Transverse colon (tissue), 4 donors: Measurements from ENCODE around the gene ZNF597.

Experiments used
- EP300 ChIP-seq: sonication (generic); formaldehyde crosslinking; IDR thresholded peaks from one replicate; pipeline ENCODE4 v1.6.1; 2017; ENCODE audit warnings: antibody characterized with exemption, low read depth
- POLR2A ChIP-seq: fragments of 450-650 bp; IDR thresholded peaks from one replicate; pipeline ENCODE4 v1.6.1; 2016; ENCODE audit warnings: antibody characterized with exemption, mild to moderate bottlenecking, moderate library complexity
- POLR2AphosphoS5 ChIP-seq, 3 donors: sonication (generic); formaldehyde crosslinking; IDR thresholded peaks; one replicate each; pipeline ENCODE4 v1.6.1; 2016; ENCODE audit warnings: antibody characterized with exemption in 3 of 3
- TF ChIP-seq, protein P1 (sequence below), 5 experiments: fragments of 200-600 bp in 3 of 5; fragments of 450-650 bp in 2 of 5; sonication (generic) in 3 of 5; IDR thresholded peaks; 1 replicate in 2 of 5; 2 replicates in 3 of 5; pipeline ENCODE4 v1.5.1; 2016 to 2017; ENCODE audit warnings: antibody characterized with exemption in 5 of 5, inconsistent platforms in 3 of 5, mild to moderate bottlenecking in 2 of 5, moderate library complexity in 1 of 5

DNA sequence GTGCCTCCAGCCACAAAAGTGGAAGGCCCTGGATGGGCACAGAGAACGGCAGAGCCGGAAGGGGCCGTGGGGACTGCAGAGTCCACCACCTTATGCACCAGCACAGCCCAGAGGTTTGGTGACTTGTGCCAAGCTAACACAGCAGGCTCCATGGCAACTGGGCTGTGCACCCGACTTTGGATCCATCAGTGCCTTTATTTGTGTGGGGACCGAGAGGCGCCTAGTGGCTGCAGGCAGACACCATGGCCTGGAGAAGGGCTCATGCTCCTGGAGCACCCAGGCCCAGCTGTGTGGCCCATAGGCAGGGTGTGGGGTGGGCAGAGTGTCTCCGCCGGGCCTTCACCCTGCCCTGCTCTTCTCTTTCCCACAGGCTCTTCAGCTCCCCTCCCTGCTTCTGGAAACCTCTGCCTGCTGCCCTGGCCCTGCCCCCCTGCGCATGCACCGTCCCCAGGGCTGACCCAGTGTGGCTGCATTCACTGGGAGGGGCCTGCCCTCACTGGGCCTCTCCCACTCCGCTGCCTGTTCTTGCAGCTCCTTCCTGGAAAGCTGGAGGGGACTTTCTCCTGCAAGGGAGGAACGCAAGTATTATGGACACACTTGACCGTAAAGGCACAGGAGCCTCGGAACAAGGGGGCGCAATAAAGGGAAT, 41.9 kb upstream of the ZNF597 start:
- TF ChIP-seq POLR2A, result no peak
- no peak for TF ChIP-seq POLR2AphosphoS5 (IDR thresholded peaks at IDR 0.05)
- TF ChIP-seq, protein P1, sequence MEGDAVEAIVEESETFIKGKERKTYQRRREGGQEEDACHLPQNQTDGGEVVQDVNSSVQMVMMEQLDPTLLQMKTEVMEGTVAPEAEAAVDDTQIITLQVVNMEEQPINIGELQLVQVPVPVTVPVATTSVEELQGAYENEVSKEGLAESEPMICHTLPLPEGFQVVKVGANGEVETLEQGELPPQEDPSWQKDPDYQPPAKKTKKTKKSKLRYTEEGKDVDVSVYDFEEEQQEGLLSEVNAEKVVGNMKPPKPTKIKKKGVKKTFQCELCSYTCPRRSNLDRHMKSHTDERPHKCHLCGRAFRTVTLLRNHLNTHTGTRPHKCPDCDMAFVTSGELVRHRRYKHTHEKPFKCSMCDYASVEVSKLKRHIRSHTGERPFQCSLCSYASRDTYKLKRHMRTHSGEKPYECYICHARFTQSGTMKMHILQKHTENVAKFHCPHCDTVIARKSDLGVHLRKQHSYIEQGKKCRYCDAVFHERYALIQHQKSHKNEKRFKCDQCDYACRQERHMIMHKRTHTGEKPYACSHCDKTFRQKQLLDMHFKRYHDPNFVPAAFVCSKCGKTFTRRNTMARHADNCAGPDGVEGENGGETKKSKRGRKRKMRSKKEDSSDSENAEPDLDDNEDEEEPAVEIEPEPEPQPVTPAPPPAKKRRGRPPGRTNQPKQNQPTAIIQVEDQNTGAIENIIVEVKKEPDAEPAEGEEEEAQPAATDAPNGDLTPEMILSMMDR (IDR thresholded peaks at IDR 0.05), result no peak
- no peak for TF ChIP-seq EP300
